T47D (cell line): ENCODE measurements around the gene PRH1.

Experiments used
- DNase-seq, 2 experiments: peaks; one replicate each; pipeline versions ENCODE4 v3.0.0 to v3.0.0-alpha.2; 2011 to 2012; ENCODE audit warnings: low read depth in 1 of 2, low spot score in 1 of 2
- JUND ChIP-seq: IDR thresholded peaks from 2 replicates; pipeline ENCODE4 v1.6.1; 2012; ENCODE audit warnings: low read depth
- in situ Hi-C: cut with HindIII; loops from 2 replicates; pipeline ENCODE4 v1.10.0; 2016; ENCODE audit warnings: low sequenced_read_pairs, low pct_unique_long_range_greater_than_20kb

Gene PRH1

DNA sequence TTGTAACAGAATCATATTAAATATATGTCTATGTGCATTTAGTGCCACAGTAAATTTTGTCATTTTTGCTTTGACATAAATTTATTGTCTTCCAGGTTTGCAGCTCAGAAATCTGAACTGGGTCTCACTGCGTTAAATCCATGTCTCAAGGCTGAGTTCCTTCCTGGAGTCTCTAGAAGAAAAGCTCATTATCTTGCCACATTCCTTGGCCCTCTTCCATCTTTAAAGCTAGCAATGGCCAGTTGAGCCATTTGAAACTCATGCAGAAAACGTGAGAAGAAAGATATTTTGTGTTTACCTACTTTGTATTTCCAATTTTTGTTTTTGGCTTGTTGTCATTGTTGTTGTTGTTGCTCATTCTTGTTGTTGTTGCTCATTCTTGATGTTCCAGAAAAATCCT, 10.7 kb downstream of the PRH1 start:
- in situ Hi-C loops = no loop called here
- no peak for TF ChIP-seq JUND
- no peak for DNase-seq

DNA sequence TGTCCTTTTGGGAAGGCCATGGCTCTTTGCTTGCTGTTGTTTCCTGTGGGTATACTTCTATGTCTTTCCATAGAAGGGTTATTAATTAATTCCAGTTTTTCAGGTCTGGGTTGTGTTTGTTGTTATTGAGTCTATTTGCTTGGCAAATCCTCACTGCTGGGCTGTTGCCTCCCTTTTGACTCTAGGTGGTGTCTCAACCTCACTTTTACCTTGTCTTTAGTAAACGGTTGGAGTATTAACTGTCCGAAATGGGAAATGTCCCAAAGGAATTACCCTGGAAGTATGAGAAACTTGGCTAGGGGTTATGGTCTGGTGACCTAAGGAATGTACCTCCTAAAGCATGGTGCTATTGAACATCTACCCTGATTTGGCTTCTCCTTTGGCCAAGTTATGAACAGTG, 16.7 kb downstream of the PRH1 start:
- TF ChIP-seq JUND = no peak
- in situ Hi-C loops = no loop called here
- DNase-seq = peak in 1 of 2 experiments; percentile 46

DNA sequence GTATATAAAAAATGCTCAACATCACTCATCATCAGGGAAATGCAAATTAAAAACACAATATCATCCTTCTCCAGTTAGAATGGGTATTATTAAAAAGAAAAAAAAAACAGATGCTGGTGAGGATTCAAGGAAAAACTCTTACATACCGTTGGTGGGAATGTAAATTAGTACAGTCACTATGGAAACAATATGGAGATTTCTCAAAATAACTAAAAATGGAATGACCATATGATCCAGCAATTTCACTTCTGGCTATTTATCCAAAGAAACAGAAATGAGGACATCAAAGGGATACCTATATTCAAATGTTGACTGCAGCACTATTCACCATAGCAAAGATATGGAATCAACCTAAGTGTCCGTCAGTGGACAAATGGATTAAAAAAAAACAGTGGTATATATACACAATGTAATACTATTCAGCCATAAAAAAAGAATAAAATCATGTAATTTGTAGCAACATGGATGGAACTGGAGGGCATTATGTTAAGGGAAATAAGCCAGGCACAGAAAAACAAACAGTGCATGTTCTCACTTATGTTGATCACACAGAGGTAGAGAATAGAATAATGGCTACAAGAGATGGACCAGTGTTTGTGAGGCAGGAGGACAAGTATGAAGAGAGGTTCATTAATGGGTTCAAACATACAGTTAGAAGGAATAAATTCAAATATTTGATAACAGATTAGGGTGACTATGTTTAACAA, 20.4 kb downstream of the PRH1 start:
- no peak for TF ChIP-seq JUND
- in situ Hi-C loops = no loop called here

DNA sequence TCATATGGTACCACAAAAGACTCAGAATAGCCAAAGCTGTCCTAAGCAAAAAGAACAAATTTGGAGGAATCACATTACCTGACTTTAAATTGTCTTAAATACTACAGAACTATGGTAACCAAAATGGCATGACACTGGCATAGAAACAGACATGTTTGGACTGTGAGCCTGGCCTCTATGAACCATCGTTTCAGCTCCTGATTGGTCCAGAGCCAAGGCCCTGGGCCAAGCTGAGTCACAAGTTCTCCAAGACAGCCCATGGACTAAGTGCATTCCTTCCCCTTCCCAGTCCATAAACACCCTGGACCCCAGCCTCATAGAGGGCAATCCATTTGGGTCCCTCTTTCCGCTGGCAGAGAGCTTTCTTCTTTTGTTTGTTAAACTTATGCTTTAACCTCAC, 22.7 kb downstream of the PRH1 start:
- no peak for DNase-seq
- no peak for TF ChIP-seq JUND
- in situ Hi-C loops = no loop called here

More for the DNA sequence above, 20.4 kb downstream of the PRH1 start:
- DNase-seq = no peak

DNA sequence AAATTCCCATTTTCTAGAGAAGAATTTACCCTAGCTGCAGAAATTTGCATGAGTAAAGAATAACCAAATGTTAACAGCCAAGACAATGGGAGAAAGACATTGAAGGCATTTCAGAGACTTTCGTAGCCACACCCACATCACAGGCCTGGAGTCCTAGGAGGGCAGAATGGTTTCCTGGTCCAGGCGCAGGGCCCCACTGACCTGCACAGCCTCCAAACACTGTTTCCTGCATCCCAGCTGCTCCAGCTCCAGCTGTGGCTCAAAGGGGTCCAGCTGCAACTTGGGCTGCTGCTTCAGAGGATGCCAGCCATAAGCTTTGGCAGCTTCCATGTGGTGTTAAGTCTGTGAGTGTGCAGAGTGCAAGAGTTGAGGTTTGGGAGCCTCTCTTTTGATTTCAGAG, 28.2 kb downstream of the PRH1 start:
- DNase-seq = no peak
- in situ Hi-C loops = no loop called here
- TF ChIP-seq JUND = no peak

DNA sequence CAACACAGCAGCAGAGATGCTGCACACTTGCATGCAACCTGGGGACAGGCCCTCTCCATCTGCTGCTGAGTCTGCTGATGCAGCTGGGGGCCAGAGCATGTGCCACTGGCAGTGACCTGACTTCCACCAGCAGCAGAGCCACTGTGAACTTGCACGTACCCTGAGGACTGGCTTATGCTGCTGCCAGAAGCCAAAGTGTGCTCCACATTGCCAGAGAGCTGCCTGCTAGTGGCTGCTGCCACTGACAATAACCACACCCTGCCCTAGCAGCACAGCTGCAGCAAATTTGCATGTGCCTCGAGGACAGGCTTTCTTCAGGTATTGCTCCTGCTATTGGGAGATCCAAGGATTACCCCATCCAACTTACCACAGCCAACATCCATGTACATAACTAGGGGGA, 30.3 kb downstream of the PRH1 start:
- no peak for DNase-seq
- no peak for TF ChIP-seq JUND
- in situ Hi-C loops = no loop called here

DNA sequence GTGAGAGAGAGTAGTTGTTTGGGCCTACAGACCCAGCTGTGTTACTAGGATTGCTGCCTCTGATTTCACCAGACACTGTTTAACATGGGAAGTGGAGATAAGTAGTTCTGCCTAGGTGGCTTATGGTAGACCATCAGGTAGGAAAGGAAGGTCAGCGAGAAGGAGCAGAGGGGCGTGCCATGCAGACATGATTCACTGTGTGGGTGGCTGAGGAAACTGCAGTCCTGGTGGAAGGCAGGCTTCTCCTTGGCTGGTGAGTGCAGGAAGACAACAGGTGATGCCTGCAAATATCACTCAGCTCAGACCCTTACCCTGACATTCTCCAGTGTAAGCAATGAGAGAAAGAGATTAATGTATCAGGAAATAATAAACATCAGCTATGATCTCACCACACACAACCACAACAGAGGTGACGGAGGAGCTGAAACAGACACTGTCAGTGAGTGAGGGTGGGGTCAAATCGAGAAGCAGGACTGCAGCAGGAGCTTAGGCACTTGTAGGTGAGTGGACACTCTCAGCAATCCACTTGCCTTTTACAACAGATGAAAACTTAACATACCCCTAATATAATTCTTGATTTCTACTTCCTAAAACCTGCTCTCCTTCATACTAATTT, 32.7 kb downstream of the PRH1 start:
- in situ Hi-C loops = no loop called here
- DNase-seq = no peak
- no peak for TF ChIP-seq JUND

DNA sequence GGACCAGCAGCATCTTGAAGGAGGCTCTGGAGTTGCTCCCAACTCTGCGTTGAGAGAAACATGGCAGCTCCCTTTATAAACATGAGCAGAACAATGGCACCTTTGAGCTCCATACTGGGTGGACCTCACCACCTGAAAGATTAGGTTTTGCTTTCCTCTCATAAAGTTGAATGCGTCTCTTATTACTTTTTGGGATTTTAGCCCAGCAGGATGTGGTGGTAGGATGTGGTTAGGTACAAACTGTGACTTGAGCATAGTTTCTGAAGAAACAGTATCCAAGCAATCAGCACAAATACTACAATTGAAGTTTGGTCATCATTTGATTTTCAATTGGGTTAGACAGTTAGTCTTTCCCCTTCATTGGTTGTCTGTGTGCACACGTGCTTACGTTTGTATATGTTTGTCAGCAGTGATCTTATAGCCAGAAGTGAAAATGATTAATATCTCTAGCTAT, 34.6 kb downstream of the PRH1 start, which contains the start of gene PRR4:
Gene PRR4, minus strand, starts transcription at position 51 of the 454 bp plus-strand sequence. Its CDS starts 38 bp downstream, at position 13.
- no peak for DNase-seq
- TF ChIP-seq JUND = no peak
- in situ Hi-C loops = no loop called here

DNA sequence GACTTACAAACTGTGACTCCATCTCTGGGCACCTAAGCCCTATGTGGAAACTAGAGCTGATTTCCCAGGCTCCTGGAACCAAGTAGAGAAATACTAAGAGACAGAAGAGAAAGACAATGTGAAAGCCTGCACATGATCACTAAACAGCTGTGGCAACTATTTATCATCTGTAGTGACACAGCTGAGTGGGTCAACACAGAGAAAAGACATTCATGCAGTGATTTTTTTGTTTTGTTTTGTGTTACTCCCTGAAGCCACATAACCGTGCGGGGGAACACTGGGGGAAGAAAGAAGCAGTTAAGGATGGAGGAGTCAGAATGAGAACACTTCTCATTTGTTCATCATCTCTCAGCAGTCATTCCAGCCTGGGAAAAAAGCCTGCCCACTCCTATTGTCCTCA, 36.3 kb downstream of the PRH1 start:
- in situ Hi-C loops = no loop called here
- DNase-seq = no peak
- TF ChIP-seq JUND = no peak

DNA sequence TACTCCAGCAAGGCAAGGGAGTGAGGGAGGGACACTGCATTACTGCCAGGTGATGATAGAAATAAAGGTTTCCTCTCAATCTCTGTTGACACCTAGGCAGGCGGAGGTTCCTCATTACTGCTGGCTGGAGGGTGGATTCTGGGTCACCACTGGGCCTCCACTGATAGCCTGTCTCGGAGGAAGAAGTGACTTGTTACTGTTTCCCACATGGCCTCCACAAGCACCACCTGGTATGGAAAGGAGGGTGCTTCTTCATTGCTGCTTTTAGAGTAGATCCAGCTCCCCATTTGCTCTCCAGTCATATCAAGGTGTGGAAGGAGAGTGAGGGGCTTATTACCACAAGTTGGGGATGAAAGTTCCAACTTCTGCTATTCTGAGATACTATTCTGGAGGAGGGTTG, 41.2 kb downstream of the PRH1 start:
- in situ Hi-C loops = no loop called here
- no peak for TF ChIP-seq JUND
- no peak for DNase-seq

DNA sequence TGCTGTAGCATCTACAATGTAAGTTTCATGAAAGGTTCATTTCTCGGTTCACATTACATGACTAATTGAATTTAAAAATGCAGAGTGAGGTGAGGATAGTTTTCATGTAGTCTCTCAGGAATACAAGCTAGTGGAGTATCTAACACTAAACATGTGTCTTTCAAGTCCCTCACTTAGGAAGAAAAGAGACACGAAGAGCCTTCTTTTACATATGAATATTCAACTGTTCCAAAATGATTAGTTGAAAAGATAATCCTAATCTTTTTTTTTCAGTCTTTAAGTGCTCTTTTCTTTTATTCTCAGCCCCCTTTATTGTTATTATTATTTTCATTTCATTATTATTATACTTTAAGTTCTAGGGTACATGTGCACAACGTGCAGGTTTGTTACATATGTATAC, 45.6 kb downstream of the PRH1 start:
- no peak for TF ChIP-seq JUND
- in situ Hi-C loops = no loop called here
- DNase-seq = no peak
